ENCODE data around the gene PALD1.

GRCh38 chr10:70476249-70477035, 2.1 kb upstream of the PALD1 start:
- TF ChIP-seq EP300 (IDR thresholded peaks at IDR 0.05) (no peak), POLR2A (IDR thresholded peaks at IDR 0.05) (no peak)

All from upper lobe of left lung (tissue), 4 donors.